Mesenteric fat pad (tissue), 1 donor: ENCODE measurements around the gene BID. TPM values are rescaled to one million over a fixed set of nuclear protein-coding genes. Genes with fewer than 3 reads are reported as not detected.

ENCODE experiments used
- DNase-seq: peaks from one replicate; pipeline ENCODE4 v3.0.0-alpha.2; 2020; ENCODE audit warnings: low spot score
- total RNA-seq: library from RNA; stranded (reverse); fragmentation: NEBNext Ultra II Directional; extraction: Animal tissue kit (Norgen Biotek cat#: 25700); gene quantifications from one replicate; pipeline ENCODE4 v1.2.1, GENCODE V29; 2021
- donor health status: DM: yes; HTN: yes; CAD: no.

The BID gene
- total RNA-seq, 1 donor from 2014 or later: 30.6 TPM

DNA sequence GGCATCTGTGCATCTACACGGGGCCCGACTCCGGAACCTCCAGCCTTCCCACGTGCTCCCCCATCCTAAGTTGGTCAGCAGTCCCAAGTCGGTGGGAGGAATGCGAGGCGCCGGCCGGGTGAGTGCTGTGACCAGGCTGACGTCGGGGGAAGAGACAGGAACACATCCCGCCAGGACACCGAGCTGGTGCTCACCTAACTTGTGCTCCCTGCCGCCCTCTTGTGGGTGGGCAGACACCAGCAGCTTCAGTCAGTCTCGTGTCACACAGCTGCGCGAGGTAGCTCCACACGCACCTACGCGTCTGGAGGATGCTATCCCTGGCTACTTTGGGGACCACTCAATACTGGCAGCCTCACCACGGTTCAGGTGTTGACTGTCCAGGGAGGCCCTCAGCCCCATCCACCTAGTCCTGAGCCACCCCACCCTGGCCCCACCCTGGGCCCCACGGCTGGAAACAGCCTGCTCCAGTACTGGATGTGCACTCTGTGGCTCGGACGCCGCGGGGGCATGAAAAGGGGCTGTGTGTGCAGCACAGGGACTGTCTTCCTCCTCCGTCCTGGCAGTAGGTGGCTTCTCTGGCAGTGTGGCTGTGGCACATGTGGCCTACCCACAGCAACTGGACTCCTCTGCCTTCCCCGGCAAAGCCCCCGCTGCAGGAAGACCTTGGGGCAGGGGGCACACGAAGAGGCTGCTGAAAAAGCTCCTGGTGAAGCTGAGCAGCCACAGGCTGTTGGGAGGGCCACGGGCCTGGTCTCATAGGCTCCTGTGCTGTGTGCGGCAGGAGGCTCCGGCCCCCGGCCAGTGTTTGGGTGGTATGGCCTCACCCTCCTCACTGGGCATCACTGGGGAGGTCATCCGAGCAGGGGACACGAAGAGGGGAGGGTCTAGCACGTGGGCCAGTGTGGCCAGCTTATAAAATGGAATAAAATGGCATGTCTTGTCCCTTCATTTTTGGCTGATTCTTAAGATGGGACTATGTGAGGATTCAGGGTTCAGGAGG is 11.2 kb upstream of the BID start:
- DNase-seq: no peak

DNA sequence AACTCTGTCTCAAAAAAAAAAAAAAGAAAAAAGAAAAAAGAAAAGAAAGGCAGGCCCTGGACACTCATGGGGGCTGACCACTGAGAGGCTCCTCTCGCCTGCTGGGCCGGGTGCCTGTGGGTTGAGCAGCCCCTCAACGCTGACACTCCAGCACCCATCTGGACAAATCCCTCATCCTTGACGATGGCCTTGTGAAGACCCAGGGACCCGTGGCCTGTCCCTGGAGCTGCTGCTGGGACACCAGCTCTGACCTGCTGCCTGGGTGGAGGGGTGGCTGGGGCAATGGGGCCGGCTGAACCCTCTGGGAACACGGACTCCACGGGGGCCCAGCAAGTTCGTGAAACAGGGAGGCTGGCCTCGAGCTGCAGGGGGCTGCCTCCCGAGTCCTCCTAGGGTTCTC is 10.5 kb upstream of the BID start:
- no peak for DNase-seq

DNA sequence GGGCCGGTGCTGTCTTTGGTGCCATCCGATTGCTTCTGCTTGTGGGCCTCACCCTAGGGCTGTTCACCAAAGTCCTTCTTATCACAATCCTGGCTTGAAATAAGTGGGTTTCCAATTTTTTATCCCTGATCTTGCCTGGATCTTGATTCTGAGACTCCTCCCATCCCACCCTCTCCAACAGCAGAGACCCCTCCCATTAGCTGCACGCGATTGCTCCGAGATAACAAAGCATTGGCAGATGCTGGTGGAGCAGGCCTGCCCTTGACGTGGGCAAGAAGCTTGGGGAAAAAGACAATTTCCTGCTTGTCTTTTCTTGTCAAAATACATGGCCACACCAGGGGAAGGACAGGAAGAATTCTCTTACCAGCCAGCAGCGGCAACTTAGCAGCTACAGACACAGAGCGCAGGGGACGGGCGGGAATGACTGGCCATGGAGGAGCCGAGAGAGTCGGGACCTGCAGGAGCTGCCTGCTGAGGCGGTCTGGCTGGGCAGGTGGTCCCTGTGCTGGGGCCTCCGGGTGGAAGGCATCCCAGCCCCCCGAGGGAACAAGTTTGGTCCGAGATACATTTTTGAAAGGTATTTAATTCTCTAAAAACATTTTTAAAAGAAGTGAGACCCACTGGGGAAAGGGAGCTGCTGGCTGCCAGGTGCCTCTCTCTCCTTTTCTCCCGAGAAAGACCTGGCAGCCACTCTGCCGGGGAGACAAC is 9.7 kb upstream of the BID start:
- DNase-seq: no peak

DNA sequence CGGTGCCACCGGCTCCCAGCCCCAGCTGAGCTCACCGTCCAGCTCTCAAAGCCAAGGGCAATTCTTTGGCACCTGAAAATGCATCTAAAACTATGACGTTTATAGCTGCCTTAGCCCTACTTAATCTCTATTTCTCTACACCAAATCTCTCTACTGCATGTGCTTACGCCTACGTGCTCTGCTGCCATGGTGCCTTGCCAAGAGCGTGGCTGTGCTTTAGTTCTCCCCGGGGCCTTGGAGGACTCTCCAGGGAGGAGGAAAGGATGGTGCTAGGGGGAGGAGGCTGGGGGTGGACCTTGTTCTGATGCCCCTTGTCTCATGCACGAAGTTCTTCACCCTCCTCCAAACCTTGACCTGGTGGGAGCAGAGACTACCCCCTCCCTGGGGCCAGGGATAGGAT is 9.0 kb upstream of the BID start:
- DNase-seq: no peak

DNA sequence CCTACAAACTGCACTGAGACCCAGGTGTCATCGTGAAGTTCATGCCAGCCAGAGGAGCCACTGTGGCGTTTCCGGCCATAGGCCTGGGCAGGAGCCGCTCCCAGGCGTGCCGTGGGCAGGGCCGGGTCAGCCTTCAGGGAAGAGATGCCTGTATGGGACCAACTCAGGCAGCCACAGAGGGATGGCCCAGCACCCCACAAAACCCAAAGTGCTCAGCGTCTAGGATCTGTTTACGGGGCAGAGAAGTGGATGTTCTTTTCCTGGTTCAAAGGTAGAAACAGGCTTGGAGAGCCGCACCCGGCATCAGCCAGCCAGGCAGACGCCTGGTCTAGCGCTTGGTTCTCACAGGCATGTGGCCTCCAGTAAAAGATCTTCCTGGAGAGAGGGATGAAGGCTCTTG is 8.4 kb upstream of the BID start:
- no peak for DNase-seq

DNA sequence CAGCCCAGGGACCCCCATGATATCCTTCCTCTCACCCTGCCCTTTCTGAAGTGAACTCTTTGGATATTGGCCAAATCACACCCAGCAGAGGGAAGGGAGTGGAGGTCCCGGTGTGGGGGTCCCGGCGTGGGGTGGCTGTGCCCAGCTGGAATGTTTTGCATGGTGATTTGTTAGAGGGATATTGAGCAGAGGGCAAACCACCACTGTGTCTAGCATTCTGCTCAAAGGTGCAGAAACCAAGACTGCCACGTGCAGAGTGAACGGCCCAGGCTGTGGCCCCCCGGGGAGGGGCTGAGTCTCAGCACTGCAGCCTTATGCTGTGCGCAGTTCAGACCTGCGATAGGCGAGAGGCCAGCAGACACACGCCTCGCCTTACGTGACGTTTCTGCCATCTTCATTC is 7.9 kb upstream of the BID start:
- DNase-seq: no peak

DNA sequence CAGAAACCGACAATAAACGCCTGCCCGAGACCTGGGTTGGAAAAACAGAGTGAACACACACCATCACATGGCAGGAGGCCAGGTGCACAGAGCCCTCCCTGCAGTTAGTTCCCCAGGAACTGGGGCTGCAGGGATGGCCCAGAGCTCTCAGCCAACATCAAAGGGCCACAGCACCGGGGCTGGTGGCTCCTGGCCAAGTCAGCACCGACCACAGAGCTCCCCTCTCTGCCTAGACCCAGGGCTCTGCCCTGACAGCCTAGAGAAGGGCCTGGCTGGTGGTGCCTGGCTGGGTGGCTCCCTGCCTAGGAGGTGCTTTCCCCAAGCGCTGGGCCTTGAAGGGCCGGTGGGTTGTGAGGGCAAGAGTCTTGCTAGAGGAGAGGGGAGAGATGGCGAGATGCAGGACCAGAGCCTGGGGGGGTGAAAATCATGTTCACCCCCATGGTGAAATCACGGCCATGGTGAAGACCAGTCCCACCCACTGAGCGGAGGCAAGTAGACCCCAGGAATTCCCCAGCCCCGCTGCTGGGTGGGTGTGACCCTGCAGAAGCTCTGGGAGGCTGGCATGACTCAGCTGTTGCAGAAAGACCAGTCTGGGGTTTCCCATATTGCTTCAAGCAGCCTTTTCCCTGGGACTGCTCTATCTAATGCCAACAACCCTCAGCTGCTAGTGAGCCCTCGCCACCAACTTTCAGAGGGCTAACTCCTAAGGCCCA is 7.2 kb upstream of the BID start:
- DNase-seq: no peak

DNA sequence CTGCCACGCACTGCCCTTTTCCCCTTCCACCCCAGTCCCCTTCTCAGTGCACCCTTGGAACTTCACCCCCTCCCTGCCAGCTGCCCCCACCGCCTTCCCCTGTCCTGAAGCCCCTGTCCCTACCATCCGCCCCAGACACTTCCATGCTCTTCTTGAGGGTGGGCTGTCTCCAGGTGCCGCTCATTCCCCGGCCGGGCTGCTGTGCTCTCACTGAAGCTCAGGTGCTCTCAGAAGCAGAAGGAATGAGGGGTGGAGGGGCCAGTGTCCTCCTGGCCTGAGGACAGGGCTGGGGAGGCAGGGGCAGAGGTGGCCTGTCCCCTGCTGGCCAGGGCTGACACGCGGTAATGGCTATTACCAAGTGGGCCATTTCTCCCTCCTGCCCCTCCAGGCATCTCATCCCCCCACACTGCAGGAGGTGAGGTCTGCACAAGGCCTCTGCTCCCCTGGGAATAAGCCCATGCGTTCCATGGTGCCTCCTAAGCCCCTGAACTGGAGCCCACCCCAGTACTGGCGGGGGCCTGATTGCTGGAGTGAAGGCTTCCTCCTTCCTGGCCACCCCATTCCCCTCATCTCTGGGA is 6.6 kb upstream of the BID start:
- DNase-seq: no peak

DNA sequence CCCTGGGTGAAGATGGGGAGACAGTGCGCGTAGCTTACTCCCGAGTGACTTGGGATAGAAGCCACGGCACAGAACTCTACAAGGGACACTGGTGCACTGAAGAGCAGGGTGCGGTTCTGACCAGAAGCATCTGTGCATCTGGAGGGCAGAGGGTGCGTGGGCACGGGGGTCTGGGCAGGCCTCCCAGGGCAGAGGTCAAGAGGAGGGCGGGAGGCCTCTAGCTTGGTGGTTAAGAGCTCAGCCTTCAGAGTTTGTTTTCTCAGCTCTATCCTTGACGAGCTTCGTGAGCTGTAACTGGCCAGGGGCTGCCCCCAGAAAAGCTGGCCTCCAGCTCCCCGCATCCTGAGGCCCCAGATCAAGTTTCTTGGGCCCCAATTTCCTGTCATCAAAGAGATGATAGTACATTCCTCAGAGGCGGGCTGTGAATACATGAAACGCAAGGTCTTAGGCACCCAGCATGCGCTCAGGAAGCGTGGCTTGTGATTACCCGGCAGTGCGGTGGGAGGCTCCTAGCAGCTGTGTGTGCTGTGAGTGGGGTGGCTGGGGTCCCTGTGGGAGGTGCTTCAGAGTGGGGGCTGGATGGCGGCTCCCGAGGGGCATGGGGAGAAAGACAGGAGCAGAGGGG is 6.0 kb upstream of the BID start:
- no peak for DNase-seq

DNA sequence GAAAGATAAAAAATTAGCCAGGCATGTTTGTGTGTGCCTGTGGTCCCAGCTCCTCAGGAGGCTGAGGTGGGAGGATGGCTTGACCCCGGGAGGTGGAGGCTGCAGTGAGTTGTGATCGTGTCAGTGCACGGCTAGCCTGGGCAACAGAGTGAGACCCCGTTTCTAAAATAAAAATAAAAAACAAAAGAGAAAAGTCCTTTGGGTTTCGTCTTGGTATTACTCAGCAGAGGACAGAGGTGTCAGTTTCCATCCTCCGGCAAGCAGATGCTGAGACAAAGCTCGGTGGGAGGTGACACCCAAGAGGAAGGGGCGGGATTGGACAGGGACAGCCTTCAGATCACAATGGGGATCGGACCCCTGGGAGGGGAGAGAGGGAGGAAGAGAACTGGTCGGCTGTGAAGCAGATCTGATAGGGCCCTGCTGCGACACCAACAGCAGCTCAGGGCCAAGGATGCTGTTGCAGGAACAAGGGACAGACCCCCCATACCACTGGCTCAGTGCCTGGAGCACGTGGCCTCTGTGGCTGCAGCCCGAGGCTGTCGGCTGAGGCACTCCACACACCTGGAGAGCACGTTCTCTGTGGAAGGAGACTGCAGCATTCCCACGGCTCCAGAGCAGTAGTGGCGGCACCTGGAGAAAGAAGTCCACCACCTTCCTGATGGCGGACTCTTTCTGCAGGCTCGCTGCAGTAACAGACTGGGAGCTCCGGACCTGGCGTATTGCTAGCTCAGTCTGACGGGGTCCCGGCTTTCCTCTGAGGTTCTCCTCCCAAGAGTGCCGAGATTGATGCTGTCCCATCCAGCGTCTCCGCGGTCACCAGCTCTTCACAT is 5.2 kb upstream of the BID start:
- DNase-seq: no peak

DNA sequence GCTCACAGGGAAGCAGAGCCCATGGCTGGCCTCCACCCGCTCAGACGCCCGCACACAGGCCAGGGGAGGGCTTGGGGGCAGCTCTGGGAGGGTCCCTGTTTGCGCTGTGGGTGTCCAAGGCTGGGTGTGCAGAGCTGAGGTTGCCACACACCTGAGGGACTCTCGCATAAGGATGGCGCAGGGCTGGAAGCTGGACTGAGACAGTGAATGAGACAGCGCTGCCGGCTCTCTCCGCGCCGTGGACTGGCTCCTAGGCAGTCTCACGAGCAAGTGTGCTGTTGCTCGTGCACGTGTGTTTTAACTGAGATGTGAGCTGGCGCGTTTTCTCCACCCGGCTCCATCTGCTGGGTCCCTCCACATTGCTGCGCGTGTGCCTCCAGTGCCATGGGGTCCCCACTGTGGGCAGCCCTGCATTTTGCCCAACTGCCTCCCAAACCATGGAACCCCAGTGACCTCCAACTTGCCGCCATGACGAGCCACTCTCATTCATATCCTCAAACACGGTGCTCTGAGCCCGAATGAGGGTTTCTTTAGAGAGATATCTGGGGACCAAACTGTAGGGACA is 4.2 kb upstream of the BID start:
- no peak for DNase-seq

DNA sequence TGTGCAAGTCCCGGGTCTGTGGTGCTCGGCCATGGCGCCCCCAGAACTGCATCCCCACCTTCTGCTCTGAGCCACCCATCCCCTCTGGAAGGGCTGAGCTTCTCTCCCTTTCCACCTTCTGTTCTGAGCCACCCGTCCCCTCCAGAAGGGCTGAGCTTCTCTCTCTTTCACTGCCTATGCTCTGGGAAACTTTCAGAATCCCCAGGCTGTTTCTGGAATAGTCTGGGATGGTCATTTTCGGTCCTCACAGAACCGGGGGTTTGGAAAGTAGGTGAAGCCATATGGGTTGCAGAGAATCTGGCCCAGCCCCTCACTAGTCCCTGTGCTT is 3.4 kb upstream of the BID start:
- no peak for DNase-seq

DNA sequence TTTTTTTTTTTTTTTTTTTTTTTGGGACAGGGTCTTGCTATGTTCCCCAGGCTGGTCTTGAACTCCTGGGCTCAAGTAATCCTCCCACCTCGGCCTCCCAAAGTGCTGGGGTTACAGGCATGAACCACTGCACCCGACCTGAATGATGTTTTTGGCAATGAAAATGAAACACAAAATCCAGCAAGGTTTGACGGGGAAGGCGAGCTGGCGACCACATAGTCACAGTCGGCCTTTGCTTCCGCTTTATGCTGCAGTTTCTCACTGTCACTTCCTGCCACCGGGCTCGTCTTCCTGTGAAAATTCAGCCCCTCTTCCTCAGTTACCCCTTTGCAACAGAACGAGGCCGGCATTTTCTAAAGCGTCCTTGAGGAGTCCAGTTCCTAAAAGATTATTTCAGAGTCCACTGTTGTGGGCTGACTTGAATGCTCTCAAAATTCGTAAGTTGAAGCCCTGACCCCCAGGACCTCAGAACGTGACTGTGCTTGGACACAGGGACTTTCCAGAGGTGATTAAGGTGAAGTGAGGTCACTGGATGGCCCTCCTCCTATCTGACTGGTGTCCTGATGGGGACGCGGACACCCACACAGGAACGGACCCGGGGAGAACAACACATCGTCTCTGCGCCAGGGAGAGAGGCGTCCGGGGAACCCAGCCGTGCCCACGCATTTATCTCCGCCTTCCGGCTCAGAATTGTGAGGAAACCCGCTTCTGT is 2.9 kb upstream of the BID start:
- DNase-seq: no peak

DNA sequence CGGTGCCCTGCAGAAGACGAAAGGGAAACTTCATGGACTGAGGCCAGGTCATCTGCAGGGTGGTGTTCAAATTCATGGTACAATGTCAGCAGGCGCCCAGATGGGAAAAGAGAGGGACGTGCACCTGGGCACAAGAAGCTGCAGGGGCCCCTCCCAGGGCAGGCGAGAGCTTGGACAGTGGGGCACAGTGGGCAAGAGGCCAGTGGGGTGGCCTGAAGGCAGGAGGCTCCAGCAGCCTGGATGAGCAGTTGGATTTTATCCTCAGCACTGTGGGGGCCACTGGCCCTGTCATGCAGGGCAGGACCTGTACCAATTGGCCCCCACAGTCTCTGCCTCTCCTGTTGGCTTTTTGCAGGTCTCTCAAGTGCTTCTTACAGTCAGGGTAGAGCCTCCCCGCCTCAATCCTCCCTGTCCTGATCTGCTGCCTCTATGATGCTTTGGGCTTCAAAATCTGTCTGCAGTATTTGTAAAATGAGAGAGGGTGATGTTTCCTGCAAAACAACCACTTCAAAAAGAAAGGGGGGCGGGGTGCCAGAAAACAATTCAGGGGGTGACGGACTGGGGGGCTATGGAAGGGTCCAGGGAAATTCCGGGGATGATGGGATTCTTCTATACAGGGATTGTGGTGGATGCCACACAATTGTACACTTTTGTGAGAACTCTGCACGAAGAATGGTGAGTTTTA is 1.7 kb upstream of the BID start:
- DNase-seq: no peak

DNA sequence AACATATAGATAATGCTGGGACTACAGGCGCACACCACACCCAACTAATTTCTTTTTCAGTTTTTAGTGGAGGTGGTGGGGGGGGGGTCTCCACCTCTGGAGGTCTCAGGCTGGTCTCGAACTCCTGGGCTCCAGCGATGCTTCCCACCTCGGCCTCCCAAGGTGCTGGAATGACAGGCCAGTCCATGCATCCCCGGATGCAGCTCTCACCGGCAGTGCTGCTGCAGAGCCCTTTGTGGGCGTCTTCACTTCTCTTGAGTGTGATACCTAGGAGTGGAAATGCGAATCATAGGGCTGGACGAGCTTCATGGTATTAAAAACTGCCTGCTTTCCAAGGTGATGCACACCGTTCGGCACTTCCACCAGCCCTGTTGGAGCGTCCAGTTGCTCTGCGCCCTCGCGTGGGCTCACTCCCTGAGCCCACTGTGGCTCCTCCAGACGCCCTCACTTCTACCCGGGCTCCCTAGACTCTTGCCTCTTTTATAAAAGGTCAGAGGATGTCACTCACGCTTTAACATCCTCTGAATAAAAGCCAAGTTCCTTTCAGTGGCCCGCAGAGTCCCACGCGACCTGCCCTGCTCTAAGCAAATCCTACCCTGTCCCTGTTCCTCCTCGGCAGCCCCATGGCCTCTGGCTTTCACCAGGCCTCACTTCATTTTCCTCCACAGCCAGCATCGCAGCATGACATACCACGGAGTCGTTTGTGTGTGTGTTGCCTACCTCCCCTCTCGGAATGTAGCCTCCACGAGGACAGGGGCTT is 837 bp upstream of the BID start:
- DNase-seq: no peak

DNA sequence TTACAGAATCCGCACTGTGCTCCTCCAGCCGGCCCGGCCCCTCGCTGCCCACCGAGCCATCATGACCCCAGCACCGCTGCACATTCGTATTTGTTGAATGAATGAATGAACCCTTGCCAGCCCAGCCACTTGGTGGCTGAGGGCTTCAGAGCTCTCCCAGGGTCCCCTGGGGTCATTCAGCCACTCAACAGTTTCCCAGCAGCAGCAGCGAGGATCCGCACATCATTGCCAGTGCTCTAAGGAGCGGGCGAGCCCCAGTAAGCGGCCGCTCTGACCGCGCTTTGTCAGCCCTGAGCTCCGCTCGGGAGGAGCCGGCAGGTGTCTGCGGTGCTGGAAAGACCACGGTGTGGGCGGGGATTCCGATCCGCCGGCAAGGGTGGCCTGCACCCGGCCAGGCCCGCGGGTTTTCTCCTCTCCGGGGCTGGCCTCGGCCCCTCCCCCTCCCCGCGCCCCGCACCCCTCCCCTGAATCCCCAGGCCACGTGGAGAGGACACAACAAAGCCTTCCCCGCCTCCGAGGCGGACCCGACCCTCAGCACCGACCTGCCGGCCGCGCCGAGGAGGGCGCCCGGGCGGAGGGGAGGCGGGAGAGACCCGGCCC is 563 bp downstream of the BID start:
- DNase-seq: no peak

DNA sequence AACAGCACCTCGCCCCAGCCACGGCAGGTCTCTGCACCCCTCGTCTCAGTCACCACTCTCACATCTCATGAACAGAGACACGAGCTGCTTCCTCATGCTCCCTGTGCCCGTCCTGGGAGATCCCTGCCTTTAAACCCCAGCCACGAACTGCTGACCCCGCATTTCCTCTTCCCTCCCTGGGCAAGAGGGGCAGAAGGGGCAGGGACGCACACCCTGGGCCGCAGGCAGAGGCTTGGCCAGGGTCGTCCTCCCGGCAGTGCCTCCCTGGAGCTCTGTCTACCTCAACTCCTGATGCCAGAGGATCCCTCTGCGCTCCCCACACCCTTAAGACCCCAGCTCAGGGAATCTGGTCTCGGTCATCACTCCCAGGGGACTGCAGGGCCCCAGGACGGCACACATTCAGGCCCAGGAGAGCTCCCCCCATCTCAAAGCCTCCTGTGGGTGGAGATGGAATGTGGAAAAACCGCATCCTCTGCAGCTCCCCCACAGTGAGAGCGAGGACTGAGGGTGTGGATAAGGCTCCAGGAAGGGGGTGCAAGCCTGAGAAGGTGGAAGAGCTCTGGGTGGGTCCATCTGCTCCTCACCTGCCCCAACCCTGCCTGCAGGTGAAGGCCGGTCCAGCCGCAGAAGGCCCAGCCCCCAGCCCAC is 1.2 kb downstream of the BID start:
- no peak for DNase-seq
